GM21619 (cell line): ENCODE data around the gene ACTC1.

Source experiments
- ATAC-seq: cut with Tn5 transposase; IDR thresholded peaks from one replicate; pipeline ENCODE4 v1.9.1; 2021; ENCODE audit not compliant: unreplicated experiment

The ACTC1 gene

GRCh38 chr15:34802371-34802770, 7.0 kb upstream of the ACTC1 start:
- ATAC-seq, result no peak

DNA sequence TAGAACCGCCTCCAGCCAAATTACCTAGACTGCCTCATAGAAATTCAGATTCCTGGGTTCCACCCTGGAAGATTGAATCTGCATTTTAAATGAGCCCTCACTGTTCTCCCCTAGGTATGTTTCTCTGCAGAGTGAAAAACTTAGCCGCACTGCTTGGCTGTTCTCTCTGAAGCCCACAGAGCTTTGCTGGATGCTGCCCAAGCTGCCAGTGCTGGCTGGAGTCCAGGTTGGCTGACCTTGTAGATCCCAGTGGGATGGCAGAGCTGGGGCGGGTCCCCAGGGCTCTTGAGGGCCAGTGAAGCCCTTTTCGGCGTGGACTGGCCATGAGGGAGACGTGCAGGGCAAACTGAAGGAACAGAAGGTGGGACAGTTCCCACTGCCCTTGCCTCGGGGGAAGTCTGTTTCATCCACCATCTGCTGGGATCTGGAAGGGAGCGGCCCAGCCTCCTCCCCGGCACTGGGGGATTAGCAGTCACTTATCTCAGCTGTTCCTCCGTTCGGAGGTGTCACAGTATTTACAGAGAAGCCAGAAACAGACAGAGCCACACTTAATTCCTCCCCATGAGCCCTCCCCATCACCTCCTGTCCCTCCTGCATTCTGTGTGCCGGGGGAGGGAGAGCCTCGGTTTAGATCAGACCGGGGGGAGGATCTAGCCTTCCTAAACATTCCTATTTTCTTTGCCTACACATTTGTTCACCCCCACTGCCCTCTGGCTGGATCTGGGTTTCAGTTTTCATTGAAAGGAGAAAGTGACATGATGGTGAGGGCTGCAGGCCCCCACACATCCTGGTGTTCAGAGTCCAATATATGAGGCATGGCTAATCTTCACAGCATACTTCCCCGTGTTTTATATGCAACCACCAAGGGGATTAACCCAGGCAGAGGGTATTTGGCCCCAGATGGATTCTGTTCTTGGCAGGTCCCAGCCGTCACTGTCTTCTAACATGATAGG, 4.1 kb upstream of the ACTC1 start:
- no peak for ATAC-seq

DNA sequence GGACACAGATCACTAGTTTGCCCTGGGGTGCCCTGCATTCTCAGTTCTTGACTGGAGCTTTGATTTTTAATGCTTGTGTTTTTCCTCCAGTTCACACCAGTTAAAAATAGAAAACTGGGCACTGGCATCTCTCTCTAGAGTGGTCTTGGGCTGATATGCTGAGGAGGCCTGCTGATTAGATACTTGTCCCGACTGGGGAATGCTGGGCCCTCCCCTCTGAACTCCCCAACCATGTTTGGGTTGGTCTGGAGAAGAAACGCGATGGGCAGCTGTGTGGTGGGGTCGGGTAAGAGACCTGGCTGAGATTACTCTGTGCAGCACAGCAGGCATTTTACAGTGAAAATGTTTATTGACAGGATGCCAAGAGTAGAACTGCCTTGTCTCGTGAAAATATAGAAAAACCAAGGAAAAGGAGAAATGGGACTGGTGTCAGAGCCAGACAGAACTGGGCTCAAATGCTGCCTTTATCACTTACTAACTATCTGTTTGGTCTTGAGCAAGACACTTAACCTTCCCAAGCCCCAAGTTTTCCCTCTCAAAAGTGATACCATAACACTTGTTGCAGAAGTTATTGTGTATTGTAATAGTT, 1.6 kb upstream of the ACTC1 start:
- ATAC-seq, result no peak

- no peak for ATAC-seq
These were observed 651 bp downstream of the ACTC1 start for GRCh38 chr15:34794590-34795206.

GRCh38 chr15:34793901-34794300, 1.4 kb downstream of the ACTC1 start:
- no peak for ATAC-seq

DNA sequence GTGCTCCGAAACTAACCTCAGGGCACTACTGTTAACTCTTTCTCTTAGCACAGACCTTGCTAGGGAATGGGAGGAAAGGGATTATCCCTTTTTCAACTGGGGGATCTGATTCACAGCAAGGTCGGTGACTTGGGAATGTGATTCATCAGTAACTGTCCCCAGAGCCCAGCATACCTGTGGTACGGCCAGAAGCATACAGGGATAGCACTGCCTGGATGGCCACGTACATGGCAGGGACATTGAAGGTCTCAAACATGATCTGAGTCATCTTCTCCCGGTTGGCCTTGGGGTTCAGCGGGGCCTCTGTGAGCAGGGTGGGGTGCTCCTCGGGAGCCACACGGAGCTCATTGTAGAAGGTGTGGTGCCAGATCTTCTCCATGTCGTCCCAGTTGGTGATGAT, 2.3 kb downstream of the ACTC1 start:
- ATAC-seq, result no peak

GRCh38 chr15:34791701-34792100, 3.6 kb downstream of the ACTC1 start:
- no peak for ATAC-seq

DNA sequence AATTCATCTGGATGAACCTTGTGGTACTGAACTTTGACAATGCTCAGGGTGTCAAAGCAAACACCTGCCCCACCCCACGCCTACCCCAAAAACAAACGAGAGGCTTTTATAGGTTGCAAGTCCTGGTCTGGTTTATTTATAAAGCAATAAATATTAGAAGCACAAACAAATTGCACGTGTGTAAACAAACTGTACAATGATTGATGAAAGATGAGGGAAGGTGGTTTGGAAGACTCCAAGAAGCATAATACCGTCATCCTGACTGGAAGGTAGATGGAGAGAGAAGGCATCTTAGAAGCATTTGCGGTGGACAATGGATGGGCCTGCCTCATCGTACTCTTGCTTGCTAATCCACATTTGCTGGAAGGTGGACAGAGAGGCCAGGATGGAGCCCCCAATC, 5.2 kb downstream of the ACTC1 start:
- ATAC-seq, result no peak

DNA sequence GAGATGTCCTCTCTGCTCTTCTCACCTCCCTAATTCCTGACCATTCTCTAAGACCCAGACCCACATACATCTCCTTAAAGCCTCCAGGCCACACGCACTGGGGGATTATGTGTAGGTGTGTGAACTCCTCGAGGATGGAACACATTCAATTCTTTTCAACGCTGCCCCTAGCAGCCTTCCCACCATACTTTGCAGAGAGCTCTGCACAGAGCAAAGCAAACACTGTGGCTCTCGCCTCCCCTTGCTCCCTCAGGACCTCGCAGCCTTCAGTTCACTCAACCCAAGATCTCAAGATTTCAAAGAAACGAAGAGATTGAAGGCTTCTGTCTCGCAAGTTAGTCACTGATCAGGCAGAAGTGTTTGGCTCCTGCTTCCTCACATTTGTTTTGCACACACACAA, 6.0 kb downstream of the ACTC1 start:
- ATAC-seq, result no peak

DNA sequence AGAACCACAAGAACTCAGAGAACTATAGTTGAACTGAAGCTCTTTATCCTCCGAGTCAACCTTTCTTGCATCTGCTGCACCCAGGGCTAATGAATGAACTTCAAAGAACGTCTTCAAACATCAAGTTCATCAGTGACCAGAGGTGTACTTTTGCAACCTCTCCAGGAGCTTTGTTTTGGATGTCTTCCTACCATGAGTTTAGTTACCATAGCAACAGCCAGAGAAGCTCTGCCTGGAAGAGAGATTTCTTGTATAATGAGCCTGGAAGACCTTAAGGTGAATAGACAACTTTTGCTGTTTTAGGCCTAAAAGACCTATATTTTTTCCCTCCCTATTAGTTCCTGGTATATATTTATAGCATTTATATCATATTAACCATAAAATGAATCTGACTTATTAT, 9.1 kb downstream of the ACTC1 start:
- no peak for ATAC-seq

DNA sequence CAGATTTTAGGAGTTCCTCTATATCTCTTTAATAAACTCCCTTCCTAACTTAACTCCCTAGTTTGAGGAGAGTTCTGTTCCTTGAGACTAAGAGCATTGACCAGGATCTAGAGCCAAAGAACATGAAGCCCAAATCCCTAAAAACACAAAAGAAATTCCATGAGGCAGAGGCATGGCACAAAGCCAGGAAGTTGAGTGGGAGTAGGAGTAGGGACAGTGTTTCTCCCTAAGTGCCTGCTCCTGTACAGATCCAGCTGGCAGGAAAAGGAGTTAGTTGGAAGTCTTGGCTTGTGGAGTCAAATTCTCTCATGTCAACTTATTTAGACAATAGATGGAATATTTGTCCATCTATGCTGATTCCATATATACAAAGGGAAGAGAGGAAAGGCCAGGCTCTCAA, 11.4 kb downstream of the ACTC1 start:
- ATAC-seq, result no peak

DNA sequence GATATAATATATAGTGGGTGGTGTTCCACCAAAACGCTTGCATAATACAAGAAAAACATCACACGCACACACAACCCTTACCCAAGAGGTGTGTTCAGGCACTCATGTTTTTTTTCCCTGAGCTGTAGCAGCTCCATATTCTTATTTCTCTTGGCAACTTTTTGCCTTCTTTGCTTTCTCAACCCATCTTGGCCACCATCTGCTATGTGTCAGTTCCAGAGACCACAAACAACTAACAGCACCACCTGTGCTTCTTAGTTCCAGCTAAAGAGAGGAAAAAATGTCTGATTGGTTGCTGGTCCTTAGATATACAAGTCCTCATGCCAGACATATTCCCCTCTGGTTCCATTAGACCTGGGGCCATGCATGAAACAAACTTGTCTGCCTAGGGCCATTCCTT, 11.9 kb downstream of the ACTC1 start:
- ATAC-seq, result no peak

DNA sequence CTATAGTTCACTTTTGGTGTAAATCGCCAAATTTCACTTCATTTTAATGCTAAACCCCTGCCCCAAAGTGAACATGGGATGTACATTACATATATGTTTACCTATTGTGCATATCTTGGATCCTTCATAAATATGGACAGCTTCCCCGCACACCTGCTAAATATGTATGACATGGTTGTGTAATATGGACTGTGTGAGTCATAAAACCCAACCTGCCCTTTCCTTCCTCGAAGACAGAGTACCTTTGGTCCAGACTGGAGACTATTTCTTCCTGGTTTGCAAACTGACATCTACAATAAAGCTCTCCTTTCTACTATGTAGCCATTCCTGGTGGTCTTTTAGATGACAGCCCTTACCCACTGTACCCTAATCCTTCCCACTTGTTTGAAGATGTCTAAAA, 12.4 kb downstream of the ACTC1 start:
- ATAC-seq, result no peak

- ATAC-seq, result no peak
These were observed 14.6 kb downstream of the ACTC1 start for GRCh38 chr15:34780725-34781124.

DNA sequence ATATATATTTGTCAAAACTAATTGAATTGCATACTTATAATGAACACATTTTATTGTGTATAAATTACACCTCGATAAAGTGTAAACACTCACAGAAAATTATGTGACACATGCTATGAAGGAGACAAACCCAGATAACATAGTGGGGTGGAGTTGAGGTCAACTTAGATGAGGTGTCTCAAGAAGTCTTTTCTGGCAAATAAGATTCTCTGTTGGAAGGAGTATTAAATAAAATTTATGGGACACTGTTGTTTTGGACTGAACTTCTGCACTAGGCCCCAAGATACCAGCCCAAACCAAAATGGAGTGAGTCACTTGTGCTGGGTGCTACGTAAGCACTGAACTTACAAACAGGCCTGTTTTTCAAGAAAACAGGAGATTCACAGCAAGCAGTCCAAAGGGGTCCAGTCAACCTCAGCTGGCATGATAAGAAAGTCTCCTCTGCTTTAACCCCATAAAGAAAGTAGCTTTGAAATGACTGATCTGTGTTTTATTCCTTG, 18.7 kb downstream of the ACTC1 start:
- ATAC-seq, result no peak

- no peak for ATAC-seq
These were observed 21.4 kb downstream of the ACTC1 start for GRCh38 chr15:34773917-34774316.

- no peak for ATAC-seq
These were observed 22.3 kb downstream of the ACTC1 start for GRCh38 chr15:34773013-34773412.

- no peak for ATAC-seq
These were observed 23.0 kb downstream of the ACTC1 start for GRCh38 chr15:34772312-34772711.

- ATAC-seq, result no peak
These were observed 25.6 kb downstream of the ACTC1 start for GRCh38 chr15:34769711-34770110.

DNA sequence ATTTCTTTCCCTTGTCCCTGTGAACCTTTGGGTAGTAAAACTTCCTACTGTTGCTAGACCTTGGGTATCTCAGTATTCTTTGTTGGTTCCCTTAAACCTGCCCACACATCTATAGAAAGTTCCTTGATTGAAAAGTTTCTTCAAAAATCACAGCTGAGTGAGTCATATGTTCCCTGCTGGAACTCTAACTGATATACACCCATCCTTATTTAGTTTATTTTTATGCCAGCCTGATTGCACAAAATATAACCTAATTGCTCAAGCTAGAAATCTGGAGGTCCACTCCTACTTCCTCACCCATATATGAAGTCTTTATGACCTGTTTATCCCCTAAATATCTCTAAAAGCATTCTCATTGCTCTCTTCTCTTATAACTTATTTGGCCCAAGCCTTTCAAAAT, 26.8 kb downstream of the ACTC1 start:
- ATAC-seq, result no peak

GRCh38 chr15:34765741-34766140, 29.6 kb downstream of the ACTC1 start:
- no peak for ATAC-seq

DNA sequence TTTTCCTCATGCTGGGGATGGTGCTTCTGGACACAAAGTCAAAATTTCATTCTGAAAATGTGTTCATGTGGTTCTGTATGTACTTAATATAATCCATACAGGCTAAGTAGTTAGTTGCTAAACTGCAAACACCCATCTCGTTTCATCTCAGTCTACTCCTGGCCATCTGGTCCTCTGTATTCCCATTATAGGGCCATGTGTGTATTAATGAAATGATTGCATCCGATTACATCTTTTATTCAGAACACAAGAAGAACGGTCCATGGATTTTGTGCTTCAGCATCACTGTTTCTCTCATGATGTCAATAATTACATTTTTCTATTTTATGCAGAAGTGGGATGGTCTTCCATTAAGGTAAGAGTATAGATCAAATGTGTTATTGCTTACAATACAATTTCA, 34.4 kb downstream of the ACTC1 start:
- no peak for ATAC-seq
